HG03565 (cell line): Measurements from ENCODE around the gene PEA15.

Source experiments
- ATAC-seq: cut with Tn5 transposase; IDR thresholded peaks from one replicate; pipeline ENCODE4 v1.9.1; 2021; ENCODE audit warnings: mild to moderate bottlenecking, moderate library complexity; ENCODE audit not compliant: unreplicated experiment

PEA15 gene

GRCh38 chr1:160236806-160237205 lies 31.6 kb downstream of the PEA15 start:
- no peak for ATAC-seq

- no peak for ATAC-seq
Observed at GRCh38 chr1:160237558-160237957, 32.4 kb downstream of the PEA15 start.

GRCh38 chr1:160238408-160238807 lies 33.2 kb downstream of the PEA15 start:
- ATAC-seq, result no peak

- no peak for ATAC-seq
Observed at GRCh38 chr1:160239582-160240299, 34.6 kb downstream of the PEA15 start.

GRCh38 chr1:160243767-160244166 lies 38.6 kb downstream of the PEA15 start:
- ATAC-seq, result no peak

- ATAC-seq, result no peak
Observed at GRCh38 chr1:160244209-160244608, 39.0 kb downstream of the PEA15 start.

- no peak for ATAC-seq
Observed at GRCh38 chr1:160245434-160245833, 40.2 kb downstream of the PEA15 start.

- no peak for ATAC-seq
Observed at GRCh38 chr1:160247053-160247452, 41.9 kb downstream of the PEA15 start.

- no peak for ATAC-seq
Observed at GRCh38 chr1:160251011-160251410, 45.8 kb downstream of the PEA15 start.

- ATAC-seq, result peak; percentile 76
Observed at GRCh38 chr1:160251687-160252526, 46.7 kb downstream of the PEA15 start.

GRCh38 chr1:160255781-160256300 lies 50.7 kb downstream of the PEA15 start:
- ATAC-seq, result no peak

GRCh38 chr1:160256396-160257046 lies 51.3 kb downstream of the PEA15 start:
- no peak for ATAC-seq

GRCh38 chr1:160257411-160258015 lies 52.3 kb downstream of the PEA15 start:
- no peak for ATAC-seq

- ATAC-seq, result no peak
Observed at GRCh38 chr1:160258177-160258798, 53.1 kb downstream of the PEA15 start.

- ATAC-seq, result no peak
Observed at GRCh38 chr1:160260406-160261382, 55.5 kb downstream of the PEA15 start.

- peak; percentile 23 for ATAC-seq
Observed at GRCh38 chr1:160261556-160261892, 56.3 kb downstream of the PEA15 start.

- ATAC-seq, result peak; percentile 80
Observed at GRCh38 chr1:160261893-160262794, 57.0 kb downstream of the PEA15 start, which contains the start of gene DCAF8. Gene DCAF8 (minus strand): TSS chr1:160262549. CDS start chr1:160244008, 18,541 bp downstream.

GRCh38 chr1:160264795-160265307 lies 59.7 kb downstream of the PEA15 start:
- ATAC-seq, result no peak
